Activated T-cell treated with anti-CD3 and anti-CD28 coated beads, Interleukin-2, amount 50 U/mL, for 72 hours (primary cell): ENCODE results near the gene UACA. TPM values are rescaled to one million over a fixed set of nuclear protein-coding genes. Genes with fewer than 3 reads are reported as not detected.

Experiments
- ATAC-seq, 2 donors: fragments of 150-1000 bp; cut with Tn5 transposase; replicated peaks in 1 of 2; 2 replicates each; pipeline ENCODE4 v1.10.0; 2021; ENCODE audit warnings: moderate library complexity in 2 of 2, mild to moderate bottlenecking in 1 of 2
- DNase-seq, 2 donors: peaks; one replicate each; pipeline ENCODE4 v3.0.0; 2021 to 2022; ENCODE audit warnings: mixed read lengths in 1 of 2
- H3K27ac Mint-ChIP-seq: one replicate; pipeline ENCODE4 v1.8.0; 2022; ENCODE audit warnings: mild to moderate bottlenecking, moderate library complexity, mixed read lengths
- H3K27me3 Mint-ChIP-seq: one replicate; pipeline ENCODE4 v1.8.0; 2022; ENCODE audit warnings: low read depth, mixed read lengths
- H3K36me3 Mint-ChIP-seq, 2 donors: one replicate each; pipeline ENCODE4 v1.8.0; 2022; ENCODE audit warnings: mixed read lengths in 2 of 2, mild to moderate bottlenecking in 1 of 2; ENCODE audit not compliant: insufficient read depth in 2 of 2
- H3K4me1 Mint-ChIP-seq: one replicate; pipeline ENCODE4 v1.8.0; 2022; ENCODE audit warnings: low read depth, mixed read lengths
- H3K4me3 Mint-ChIP-seq, 2 donors: one replicate each; pipeline ENCODE4 v1.8.0; 2022; ENCODE audit warnings: mild to moderate bottlenecking in 2 of 2, mixed read lengths in 2 of 2, moderate library complexity in 2 of 2
- H3K9me3 Mint-ChIP-seq, 2 donors: one replicate each; pipeline ENCODE4 v1.8.0; 2022; ENCODE audit warnings: mixed read lengths in 2 of 2
- total RNA-seq, 2 donors: library from RNA; stranded (reverse); gene quantifications; one replicate each; pipeline ENCODE4 v1.2.3, GENCODE V29; 2022

Gene UACA
- total RNA-seq, 2 donors from 2014 or later, result 1.9 to 2.0 TPM

GRCh38 chr15:70777170-70777926 is 14.0 kb upstream of the UACA start:
- ATAC-seq (no peak), DNase-seq (no peak)
- Mint-ChIP-seq H3K27ac (no peak overlapping the region), H3K27me3 (peaks cover 17% of the 10 kb centered on the region), H3K36me3 (no peaks in the 10 kb centered on the region), H3K4me3 (no peak overlapping the region), H3K4me1 (no peaks in the 10 kb centered on the region), H3K9me3 (no peaks in the 10 kb centered on the region)

GRCh38 chr15:70775160-70775559 is 11.8 kb upstream of the UACA start:
- DNase-seq, result no peak
- no peak for ATAC-seq
- peaks cover 10% of the 10 kb centered on the region for H3K27me3 Mint-ChIP-seq
- H3K4me3 Mint-ChIP-seq, result no peak overlapping the region
- H3K9me3 Mint-ChIP-seq, result no peaks in the 10 kb centered on the region
- no peak overlapping the region for H3K27ac Mint-ChIP-seq
- H3K4me1 Mint-ChIP-seq, result no peaks in the 10 kb centered on the region
- H3K36me3 Mint-ChIP-seq, result no peaks in the 10 kb centered on the region

DNA sequence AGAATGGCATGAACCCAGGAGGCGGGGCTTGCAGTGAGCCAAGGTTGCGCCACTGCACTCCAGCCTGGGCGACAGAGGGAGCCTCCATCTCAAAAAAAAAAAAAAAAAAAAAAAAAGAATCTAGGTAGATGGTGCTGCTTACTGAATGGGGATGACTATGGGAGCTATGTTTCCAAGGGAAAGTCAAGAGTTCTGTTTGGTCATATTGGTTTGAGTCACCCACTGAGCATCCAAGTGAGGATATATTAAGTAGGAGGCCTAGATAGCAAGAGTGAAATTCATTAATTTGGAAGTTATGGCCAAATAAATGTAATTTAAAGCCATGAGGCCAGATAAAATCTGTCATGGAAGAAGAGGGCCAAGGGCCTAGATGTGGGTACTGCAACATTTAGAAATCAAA is 9.0 kb upstream of the UACA start:
- DNase-seq (no peak), ATAC-seq (no peak)
- Mint-ChIP-seq H3K4me3 (no peak overlapping the region), H3K9me3 (no peaks in the 10 kb centered on the region), H3K27ac (no peak overlapping the region), H3K36me3 (no peaks in the 10 kb centered on the region), H3K27me3 (peaks cover 18% of the 10 kb centered on the region), H3K4me1 (peaks cover 10% of the 10 kb centered on the region)

DNA sequence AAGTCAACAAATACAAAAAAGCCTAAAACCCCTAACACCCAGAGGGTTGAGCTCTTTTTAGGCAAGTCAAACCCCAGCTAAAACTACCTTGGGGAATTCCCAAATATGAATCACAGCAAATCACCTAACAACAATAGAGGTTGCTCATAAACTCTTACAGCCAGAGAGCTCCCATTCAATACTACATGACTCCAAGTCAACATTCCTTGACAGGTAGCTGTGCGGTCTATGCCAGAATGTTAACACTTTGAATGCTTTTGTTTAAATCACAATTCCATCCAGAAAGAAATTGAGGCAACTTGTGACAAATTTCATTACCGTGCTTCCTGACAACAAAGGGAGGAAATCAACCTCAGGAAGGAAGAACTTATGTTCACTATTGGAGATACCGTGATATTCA is 7.5 kb upstream of the UACA start:
- H3K4me1 Mint-ChIP-seq, result peaks cover 11% of the 10 kb centered on the region
- peaks cover 19% of the 10 kb centered on the region for H3K27me3 Mint-ChIP-seq
- H3K9me3 Mint-ChIP-seq, result no peaks in the 10 kb centered on the region
- no peak overlapping the region for H3K27ac Mint-ChIP-seq
- DNase-seq (no peak), ATAC-seq (peak in 1 of 2 donors; percentile 36)
- H3K4me3 Mint-ChIP-seq, result no peak overlapping the region
- no peaks in the 10 kb centered on the region for H3K36me3 Mint-ChIP-seq

DNA sequence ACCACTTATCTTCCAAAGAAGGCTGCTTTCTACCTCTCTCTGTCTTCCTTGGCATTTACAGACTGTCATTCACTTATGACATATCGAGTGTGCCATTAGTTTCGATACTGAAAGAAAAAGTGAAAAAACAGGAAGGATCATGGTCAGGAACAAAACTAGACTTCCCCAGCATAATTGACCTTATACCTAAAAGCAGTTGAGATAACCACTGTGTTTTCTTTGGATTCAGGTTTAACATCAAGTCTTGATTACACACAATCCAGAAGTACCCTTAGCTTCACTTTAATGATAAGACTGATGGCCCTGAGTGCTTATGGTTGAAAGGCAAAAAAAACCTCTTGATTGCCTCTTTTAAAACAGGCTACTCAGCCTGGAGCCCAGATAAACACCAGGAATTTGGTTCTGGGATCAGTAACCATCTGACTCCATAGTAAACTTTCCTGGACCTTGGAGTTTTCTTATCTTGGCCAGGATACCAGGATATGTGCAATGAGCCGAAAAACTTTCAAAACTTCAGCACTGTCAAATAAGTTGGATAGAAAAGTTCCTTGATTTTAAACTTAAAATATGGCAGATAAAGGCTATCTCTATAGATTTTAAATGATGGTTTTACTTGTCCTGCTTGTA is 5.0 kb upstream of the UACA start:
- Mint-ChIP-seq H3K9me3 (no peaks in the 10 kb centered on the region), H3K4me3 (no peak overlapping the region), H3K27me3 (peaks cover 42% of the 10 kb centered on the region), H3K27ac (no peak overlapping the region), H3K36me3 (peaks cover 0 to 2% of the 10 kb centered on the region in 2 donors), H3K4me1 (peaks cover 17% of the 10 kb centered on the region)
- ATAC-seq (no peak), DNase-seq (no peak)

GRCh38 chr15:70767667-70768066 is 4.3 kb upstream of the UACA start:
- DNase-seq, result no peak
- no peaks in the 10 kb centered on the region for H3K9me3 Mint-ChIP-seq
- no peak for ATAC-seq

DNA sequence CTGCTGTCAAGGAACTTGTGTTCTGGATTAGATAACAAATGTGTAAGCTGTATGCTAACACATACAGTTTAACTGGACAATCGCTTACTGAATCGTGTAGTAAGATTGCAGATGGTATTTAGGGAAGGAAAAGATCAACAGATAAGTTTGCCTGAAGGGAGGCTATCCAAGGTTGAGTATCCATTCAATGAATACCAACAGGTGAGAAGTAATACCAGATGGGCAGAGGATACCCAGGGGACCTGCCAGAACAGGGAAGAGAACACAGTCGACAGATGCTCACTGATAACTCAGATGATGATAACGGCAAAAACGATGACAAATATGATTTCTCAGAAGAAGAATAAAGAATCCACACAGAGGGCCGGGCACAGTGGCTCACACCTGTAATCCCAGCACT is 3.2 kb upstream of the UACA start:
- Mint-ChIP-seq H3K36me3 (peaks cover 0 to 2% of the 10 kb centered on the region in 2 donors), H3K4me1 (peaks cover 22% of the 10 kb centered on the region), H3K9me3 (no peaks in the 10 kb centered on the region), H3K27me3 (peaks cover 44% of the 10 kb centered on the region), H3K27ac (no peak overlapping the region), H3K4me3 (no peak overlapping the region)
- ATAC-seq (no peak), DNase-seq (no peak)

More at GRCh38 chr15:70767667-70768066, 4.3 kb upstream of the UACA start:
- Mint-ChIP-seq H3K36me3 (peaks cover 0 to 2% of the 10 kb centered on the region in 2 donors), H3K27ac (no peak overlapping the region), H3K4me3 (no peak overlapping the region), H3K4me1 (peaks cover 18% of the 10 kb centered on the region), H3K27me3 (peaks cover 35% of the 10 kb centered on the region)

DNA sequence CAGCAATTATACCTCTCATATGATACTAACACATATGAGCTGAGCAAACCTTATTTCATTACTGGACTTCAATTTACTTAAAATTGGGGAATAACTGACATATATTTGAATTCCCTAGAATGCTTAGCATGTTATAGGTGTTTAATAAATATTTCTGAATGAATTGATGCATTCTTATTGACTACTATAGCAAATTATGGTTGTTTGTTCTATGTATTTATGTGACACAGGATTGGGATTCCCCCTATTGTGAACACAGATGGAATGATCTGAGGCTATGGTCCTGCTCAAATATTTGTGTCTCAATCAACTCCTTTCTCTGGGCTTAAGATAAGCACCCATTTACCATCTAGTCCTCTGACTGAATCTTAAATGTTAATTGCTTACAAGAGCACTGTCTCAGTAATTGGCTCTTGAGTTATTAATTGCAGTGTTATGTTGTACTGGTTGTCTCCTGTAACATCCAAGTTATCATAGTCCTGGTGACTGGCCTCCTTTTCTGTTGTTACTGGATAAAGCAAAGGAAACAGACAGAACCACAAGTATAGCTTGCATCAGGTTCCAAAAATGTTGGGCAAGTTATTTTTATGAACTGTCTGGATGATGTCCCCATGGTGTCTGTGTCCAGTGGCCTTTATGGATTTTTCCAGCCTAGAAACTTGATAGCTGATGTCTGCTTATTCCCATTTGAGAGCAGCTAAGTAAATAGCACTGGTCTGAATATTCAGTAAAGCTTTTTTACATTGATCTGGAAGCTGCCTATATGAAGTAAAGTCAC is 2.3 kb upstream of the UACA start:
- Mint-ChIP-seq H3K4me3 (no peak overlapping the region), H3K27me3 (peaks cover 51% of the 10 kb centered on the region), H3K4me1 (peaks cover 22% of the 10 kb centered on the region), H3K27ac (no peak overlapping the region), H3K9me3 (no peaks in the 10 kb centered on the region), H3K36me3 (peaks cover 0 to 2% of the 10 kb centered on the region in 2 donors)
- no peak for DNase-seq
- no peak for ATAC-seq

- no peak overlapping the region for H3K27ac Mint-ChIP-seq
These were observed 782 bp upstream of the UACA start for GRCh38 chr15:70763950-70764730.

GRCh38 chr15:70762469-70763119 is 764 bp downstream of the UACA start:
- peaks cover 0 to 2% of the 10 kb centered on the region in 2 donors for H3K36me3 Mint-ChIP-seq
- peaks cover 14% of the 10 kb centered on the region for H3K4me1 Mint-ChIP-seq
- ATAC-seq, result peak; percentile 26 to 42
- peak overlapping the region; percentile 94 for H3K4me3 Mint-ChIP-seq
- H3K27ac Mint-ChIP-seq, result no peak overlapping the region
- peak; percentile 10 to 25 for DNase-seq
- no peaks in the 10 kb centered on the region for H3K9me3 Mint-ChIP-seq
- H3K27me3 Mint-ChIP-seq, result peaks cover 50% of the 10 kb centered on the region

More at GRCh38 chr15:70763950-70764730, 782 bp upstream of the UACA start:
- DNase-seq, result no peak
- no peak for ATAC-seq
- peak overlapping the region; percentile 94 for H3K4me3 Mint-ChIP-seq
- peaks cover 22% of the 10 kb centered on the region for H3K4me1 Mint-ChIP-seq
- H3K9me3 Mint-ChIP-seq, result no peaks in the 10 kb centered on the region
- peaks cover 56% of the 10 kb centered on the region for H3K27me3 Mint-ChIP-seq
- H3K36me3 Mint-ChIP-seq, result peaks cover 0 to 2% of the 10 kb centered on the region in 2 donors

- H3K36me3 Mint-ChIP-seq, result peaks cover 0 to 2% of the 10 kb centered on the region in 2 donors
- peaks cover 55% of the 10 kb centered on the region for H3K27me3 Mint-ChIP-seq
- no peaks in the 10 kb centered on the region for H3K9me3 Mint-ChIP-seq
- peak overlapping the region; percentile 94 for H3K4me3 Mint-ChIP-seq
- H3K4me1 Mint-ChIP-seq, result peaks cover 11% of the 10 kb centered on the region
- H3K27ac Mint-ChIP-seq, result no peak overlapping the region
- no peak for ATAC-seq
- DNase-seq, result no peak
These were observed 1.4 kb downstream of the UACA start for GRCh38 chr15:70761931-70762468.

DNA sequence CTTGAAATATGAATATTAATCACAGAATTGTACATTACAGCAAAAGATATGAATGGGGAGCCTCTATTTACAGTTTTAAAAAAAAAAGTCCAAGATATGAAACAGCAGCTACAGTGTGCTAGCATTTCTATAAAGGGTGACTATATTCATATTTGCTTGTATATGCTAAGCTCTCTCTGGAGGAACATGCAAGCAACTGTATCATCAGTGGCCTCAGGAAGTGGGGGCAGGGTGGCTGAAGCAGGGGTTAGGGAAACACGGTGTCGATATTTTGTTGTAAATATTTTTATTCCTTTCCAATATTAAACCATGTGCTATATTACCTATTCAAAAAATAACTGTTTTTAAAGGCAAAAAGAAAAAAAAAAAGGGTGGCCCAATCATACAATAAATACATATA is 2.3 kb downstream of the UACA start:
- peaks cover 56% of the 10 kb centered on the region for H3K27me3 Mint-ChIP-seq
- H3K9me3 Mint-ChIP-seq, result no peaks in the 10 kb centered on the region
- no peak overlapping the region for H3K4me3 Mint-ChIP-seq
- DNase-seq (no peak), ATAC-seq (no peak)
- H3K36me3 Mint-ChIP-seq, result peaks cover 0 to 2% of the 10 kb centered on the region in 2 donors
- peaks cover 11% of the 10 kb centered on the region for H3K4me1 Mint-ChIP-seq
- H3K27ac Mint-ChIP-seq, result no peak overlapping the region
